GM23248 (cell line): ENCODE measurements around the gene GRIP2. TPM values are rescaled to one million over a fixed set of nuclear protein-coding genes. Genes with fewer than 3 reads are reported as not detected.

Source experiments
- DNase-seq: peaks from one replicate; pipeline ENCODE4 v3.0.0-alpha.2; 2015
- H2AFZ ChIP-seq: fragments of 200-600 bp; sonication (generic); 2 replicates; pipeline ENCODE4 v1.6.1; 2016; ENCODE audit warnings: antibody characterized with exemption
- H3F3A ChIP-seq: fragments of 200-600 bp; sonication (generic); 2 replicates; pipeline ENCODE4 v1.6.1; 2016; ENCODE audit warnings: mild to moderate bottlenecking, antibody characterized with exemption, mixed run types; ENCODE audit not compliant: insufficient read depth
- H3K27ac ChIP-seq: fragments of 200-600 bp; sonication (generic); 2 replicates; pipeline ENCODE4 v1.5.1; 2016; ENCODE audit warnings: mild to moderate bottlenecking
- H3K27me3 ChIP-seq: fragments of 200-600 bp; sonication (generic); replicated peaks from 2 replicates; pipeline ENCODE4 v1.6.1; 2016; ENCODE audit warnings: mild to moderate bottlenecking; ENCODE audit not compliant: insufficient read depth
- H3K36me3 ChIP-seq: fragments of 200-600 bp; sonication (generic); 2 replicates; pipeline ENCODE4 v1.6.1; 2016; ENCODE audit warnings: low read depth, mild to moderate bottlenecking
- H3K4me1 ChIP-seq: fragments of 200-600 bp; sonication (generic); 2 replicates; pipeline ENCODE4 v1.6.1; 2016; ENCODE audit warnings: mild to moderate bottlenecking; ENCODE audit not compliant: insufficient read depth
- H3K4me2 ChIP-seq: fragments of 200-600 bp; sonication (generic); one replicate; pipeline ENCODE4 v1.6.1; 2016; ENCODE audit warnings: mild to moderate bottlenecking; ENCODE audit not compliant: unreplicated experiment
- H3K4me3 ChIP-seq: fragments of 200-600 bp; sonication (generic); 2 replicates; pipeline ENCODE4 v1.5.1; 2016; ENCODE audit warnings: mild to moderate bottlenecking
- H3K79me2 ChIP-seq: fragments of 200-600 bp; sonication (generic); 2 replicates; pipeline ENCODE4 v1.6.1; 2016; ENCODE audit warnings: mild to moderate bottlenecking; ENCODE audit not compliant: insufficient read depth
- H3K9ac ChIP-seq: fragments of 200-600 bp; sonication (generic); 2 replicates; pipeline ENCODE4 v1.6.1; 2016; ENCODE audit warnings: mild to moderate bottlenecking
- H3K9me2 ChIP-seq: fragments of 200-600 bp; sonication (generic); 2 replicates; pipeline ENCODE4 v1.6.1; 2016; ENCODE audit warnings: mixed run types, mild to moderate bottlenecking, moderate library complexity; ENCODE audit not compliant: insufficient read depth
- H3K9me3 ChIP-seq: fragments of 200-600 bp; sonication (generic); one replicate; pipeline ENCODE4 v1.6.1; 2017; ENCODE audit warnings: low read depth
- H4K20me1 ChIP-seq: fragments of 200-600 bp; sonication (generic); 2 replicates; pipeline ENCODE4 v1.6.0; 2016; ENCODE audit not compliant: insufficient read depth
- EZH2 ChIP-seq: fragments of 200-600 bp; sonication (generic); IDR thresholded peaks from 2 replicates; pipeline ENCODE4 v1.6.1; 2018; ENCODE audit warnings: antibody characterized with exemption, mild to moderate bottlenecking; ENCODE audit not compliant: insufficient read depth, poor library complexity, severe bottlenecking
- EZH2phosphoT487 ChIP-seq: fragments of 200-600 bp; sonication (generic); IDR thresholded peaks from 2 replicates; pipeline ENCODE4 v1.6.1; 2018; ENCODE audit warnings: antibody characterized with exemption, moderate library complexity, mild to moderate bottlenecking, low read depth; ENCODE audit not compliant: insufficient read depth
- WGBS, 2 experiments: methylation state at CpG; one replicate each; pipeline ENCODE4 v1.1.6; 2015 to 2017; ENCODE audit warnings: low lambda C conversion rate in 2 of 2, low coverage in 1 of 2; ENCODE audit errors: missing lambda C conversion rate in 2 of 2; 5-methylcytosine and 5-hydroxymethylcytosine counted together
- in situ Hi-C: fragments of 300-500 bp; cut with MboI; formaldehyde crosslinking; loops from 2 replicates; pipeline ENCODE4 v1.15.0; 2020
- polyA plus RNA-seq: library from polyadenylated mRNA; unstranded; fragments of >200 nt; fragmentation: Nextera tagmentation; extraction: Ambion mirVana; gene quantifications from 2 replicates; pipeline ENCODE4 v1.2.1, GENCODE V29; 2016
- total RNA-seq: library from RNA; depleted of rRNA; stranded (reverse); fragments of >200 nt; shearing (Covaris generic); gene quantifications from 2 replicates; pipeline ENCODE4 v1.2.3, GENCODE V29; 2014

GRIP2 gene
- total and polyA plus RNA-seq, 2 experiments from 2014 or later = 0.11 to 0.14 TPM

DNA sequence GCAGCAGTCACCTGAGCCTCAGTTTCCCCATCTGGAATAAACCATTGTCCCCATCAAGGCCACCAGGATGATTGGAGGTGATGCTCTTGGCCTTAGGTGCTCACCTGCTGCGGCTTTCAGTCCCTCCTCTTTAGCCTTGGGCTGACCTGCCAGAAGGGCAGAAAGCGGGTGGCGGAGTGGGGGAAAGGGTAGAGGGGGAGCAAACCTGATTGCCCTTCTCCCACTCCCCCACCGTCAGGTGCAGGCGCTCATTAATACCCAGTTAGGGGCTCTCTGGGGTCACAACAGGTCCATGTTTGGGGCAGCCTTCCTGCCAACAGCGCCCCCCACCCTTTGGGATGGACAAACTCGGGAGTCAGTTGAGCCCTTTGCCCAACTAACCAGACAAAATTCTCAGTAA, 50.5 kb downstream of the GRIP2 start:
- Histone ChIP-seq H4K20me1 (no peaks in the 10 kb centered on the region), H3K36me3 (no peaks in the 10 kb centered on the region), H3K4me2 (no peak overlapping the region), H3K9ac (no peak overlapping the region), H3K9me3 (no peaks in the 10 kb centered on the region), H3K27ac (no peak overlapping the region), H3K9me2 (no peaks in the 10 kb centered on the region), H3K79me2 (no peaks in the 10 kb centered on the region), H2AFZ (no peak overlapping the region), H3F3A (no peaks in the 10 kb centered on the region), H3K4me3 (no peak overlapping the region), H3K4me1 (no peaks in the 10 kb centered on the region), H3K27me3 (no peaks in the 10 kb centered on the region)
- no peak for DNase-seq
- in situ Hi-C loops = no loop called here
- no peak for TF ChIP-seq EZH2
- TF ChIP-seq EZH2phosphoT487 = no peak
- WGBS, 2 experiments = 97 to 98% methylated on average over 5 to 7 of the region's 7 CpGs

- H3K79me2 ChIP-seq = no peaks in the 10 kb centered on the region
- no peaks in the 10 kb centered on the region for H3K9me3 ChIP-seq
- WGBS, 2 experiments = 67 to 69% methylated on average over 7 of the region's 7 CpGs
- no peak overlapping the region for H3K4me2 ChIP-seq
- H3F3A ChIP-seq = no peaks in the 10 kb centered on the region
- no peaks in the 10 kb centered on the region for H3K27me3 ChIP-seq
- no peak for TF ChIP-seq EZH2phosphoT487
- no peak for TF ChIP-seq EZH2
- H4K20me1 ChIP-seq = no peaks in the 10 kb centered on the region
- H3K4me3 ChIP-seq = no peak overlapping the region
- no peaks in the 10 kb centered on the region for H3K36me3 ChIP-seq
- DNase-seq = no peak
- H3K9me2 ChIP-seq = no peaks in the 10 kb centered on the region
- no peak overlapping the region for H3K9ac ChIP-seq
- in situ Hi-C loops = no loop called here
- no peak overlapping the region for H2AFZ ChIP-seq
- H3K27ac ChIP-seq = no peak overlapping the region
- H3K4me1 ChIP-seq = no peaks in the 10 kb centered on the region
Measured at GRCh38 chr3:14488286-14489041, 51.7 kb downstream of the GRIP2 start.

DNA sequence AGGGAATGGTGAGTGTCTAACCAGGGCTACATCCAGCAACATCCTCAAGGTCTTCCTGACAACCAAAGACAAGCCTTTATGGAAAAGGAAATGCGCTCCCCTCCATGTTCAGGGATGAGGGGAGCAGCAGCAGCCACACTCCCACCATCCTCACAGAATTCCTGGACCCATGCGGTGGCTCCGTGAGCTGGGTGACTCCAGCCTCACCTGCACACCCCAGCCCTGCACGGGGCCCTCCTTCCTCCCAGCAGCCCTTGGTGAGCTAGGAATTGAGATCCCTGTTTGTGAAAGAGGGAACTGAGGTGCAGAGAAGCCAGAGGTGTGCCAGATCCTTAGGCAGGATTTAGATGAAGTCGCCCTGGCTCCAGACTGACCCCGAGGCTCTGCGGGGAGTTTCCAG, 52.3 kb downstream of the GRIP2 start:
- TF ChIP-seq EZH2phosphoT487 (no peak), EZH2 (no peak)
- H3K79me2 ChIP-seq = no peaks in the 10 kb centered on the region
- H3K36me3 ChIP-seq = no peaks in the 10 kb centered on the region; the same call in 1 of the 2 replicates
- H2AFZ ChIP-seq = no peak overlapping the region
- no peaks in the 10 kb centered on the region for H3F3A ChIP-seq
- WGBS, 2 experiments = 91 to 92% methylated on average over 7 of the region's 7 CpGs
- H3K9me2 ChIP-seq = no peaks in the 10 kb centered on the region
- in situ Hi-C loops = no loop called here
- H3K9me3 ChIP-seq = no peaks in the 10 kb centered on the region
- no peak overlapping the region for H3K27ac ChIP-seq
- no peak for DNase-seq
- no peak overlapping the region for H3K9ac ChIP-seq
- no peak overlapping the region for H3K4me2 ChIP-seq
- no peaks in the 10 kb centered on the region for H3K4me1 ChIP-seq
- H4K20me1 ChIP-seq = no peaks in the 10 kb centered on the region
- no peaks in the 10 kb centered on the region for H3K27me3 ChIP-seq
- no peak overlapping the region for H3K4me3 ChIP-seq

DNA sequence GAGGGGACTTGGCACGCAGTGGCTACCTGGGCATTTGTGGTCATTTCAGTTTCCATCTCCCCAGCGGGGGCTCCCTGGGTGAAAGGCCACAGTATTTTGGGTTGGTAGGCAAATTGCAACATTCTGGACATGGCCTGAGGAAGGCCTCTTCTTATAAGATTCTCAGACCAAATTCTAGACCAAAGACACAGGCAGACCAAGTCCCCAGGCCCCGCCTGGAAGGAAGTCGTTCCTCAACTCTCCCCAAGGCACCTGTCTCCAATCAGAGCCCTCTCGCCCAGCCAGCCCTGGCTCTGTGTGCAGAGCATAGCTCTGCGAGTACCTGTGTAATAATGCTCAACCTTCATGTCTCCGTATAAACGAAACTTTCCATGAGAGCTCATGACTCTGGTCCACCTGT, 53.1 kb downstream of the GRIP2 start:
- H4K20me1 ChIP-seq = no peaks in the 10 kb centered on the region
- H3K4me1 ChIP-seq = no peaks in the 10 kb centered on the region

More for the DNA sequence above, 53.1 kb downstream of the GRIP2 start:
- Histone ChIP-seq H3K27ac (no peak overlapping the region), H3K27me3 (no peaks in the 10 kb centered on the region), H3K9ac (no peak overlapping the region), H3K4me3 (no peak overlapping the region), H3K79me2 (no peaks in the 10 kb centered on the region), H3K36me3 (no peaks in the 10 kb centered on the region; the same call in 1 of the 2 replicates), H3F3A (no peaks in the 10 kb centered on the region), H3K9me3 (no peaks in the 10 kb centered on the region), H3K9me2 (no peaks in the 10 kb centered on the region), H2AFZ (no peak overlapping the region), H3K4me2 (no peak overlapping the region)
- no peak for DNase-seq
- TF ChIP-seq EZH2phosphoT487 (no peak), EZH2 (no peak)
- WGBS, 2 experiments = 86 to 93% methylated on average over 8 of the region's 8 CpGs
- in situ Hi-C loops = no loop called here
